ENCODE results near the gene TUBG1.
"Not testable (repeated sequence)": the region's sequence is repeated elsewhere in the genome, so short reads cannot be mapped to it uniquely, and the experiment has no call there.

The TUBG1 gene

DNA sequence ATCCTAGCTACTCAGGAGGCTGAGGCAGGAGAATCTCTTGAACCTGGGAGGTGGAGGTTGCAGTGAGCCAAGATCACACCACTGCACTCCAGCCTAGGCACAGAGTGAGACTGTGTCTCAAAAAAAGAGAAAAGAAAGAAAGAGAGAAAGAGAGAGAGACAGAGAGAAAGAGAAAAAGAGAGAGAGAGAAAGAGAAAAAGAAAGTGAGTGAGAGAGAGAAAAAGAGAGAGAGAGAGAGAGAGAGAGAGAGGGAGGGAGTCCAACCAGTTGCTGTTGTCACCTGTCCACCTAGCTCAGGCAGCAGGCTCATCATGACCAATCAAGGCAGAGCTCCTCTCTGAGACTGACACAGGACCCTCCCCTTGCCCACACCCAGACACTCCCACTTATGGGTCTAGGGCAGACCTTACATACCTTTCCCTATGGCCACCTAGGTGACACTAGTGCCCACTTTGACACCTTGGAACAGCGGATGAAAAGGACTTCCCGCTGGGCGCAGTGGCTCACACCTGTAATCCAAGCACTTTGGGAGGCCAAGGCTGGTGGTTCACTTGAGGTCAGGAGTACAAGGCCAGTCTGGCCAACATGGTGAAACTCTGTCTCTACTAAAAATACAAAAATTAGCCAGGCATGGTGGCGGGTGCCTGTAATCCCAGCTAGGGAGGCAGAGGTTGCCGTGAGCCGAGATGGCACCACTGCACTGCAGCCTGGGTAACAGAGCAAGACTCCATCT is 17.7 kb downstream of the TUBG1 start:
- DNase-seq: not testable (repeated sequence)

DNA sequence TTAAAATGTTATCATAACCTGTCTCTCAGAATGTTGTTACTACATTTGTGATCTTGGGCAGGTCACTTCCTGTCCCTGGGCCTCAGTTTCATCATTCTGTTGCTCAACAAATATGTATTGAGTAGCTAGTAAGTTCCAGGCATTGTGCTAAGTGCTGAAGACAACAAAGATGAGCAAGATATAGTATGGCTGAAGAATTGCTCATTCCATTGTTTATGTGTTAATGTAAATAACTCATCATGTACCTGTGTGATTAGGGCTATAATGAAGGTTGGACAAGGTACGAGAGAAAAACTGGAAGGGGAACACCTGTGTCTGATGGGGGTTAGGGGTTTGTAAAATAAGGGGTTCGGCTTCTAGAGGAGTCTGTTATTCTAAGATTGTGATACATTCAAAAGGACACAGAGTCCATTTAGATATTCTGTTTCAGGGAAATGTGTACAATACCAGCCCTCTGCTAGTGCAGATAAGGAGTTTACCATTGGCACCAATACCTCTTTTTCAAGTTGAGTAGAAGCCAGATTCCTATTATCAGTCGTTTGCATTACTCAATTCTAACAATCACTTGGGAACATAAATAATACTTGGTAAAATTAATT is 20.0 kb downstream of the TUBG1 start:
- no peak for DNase-seq

DNA sequence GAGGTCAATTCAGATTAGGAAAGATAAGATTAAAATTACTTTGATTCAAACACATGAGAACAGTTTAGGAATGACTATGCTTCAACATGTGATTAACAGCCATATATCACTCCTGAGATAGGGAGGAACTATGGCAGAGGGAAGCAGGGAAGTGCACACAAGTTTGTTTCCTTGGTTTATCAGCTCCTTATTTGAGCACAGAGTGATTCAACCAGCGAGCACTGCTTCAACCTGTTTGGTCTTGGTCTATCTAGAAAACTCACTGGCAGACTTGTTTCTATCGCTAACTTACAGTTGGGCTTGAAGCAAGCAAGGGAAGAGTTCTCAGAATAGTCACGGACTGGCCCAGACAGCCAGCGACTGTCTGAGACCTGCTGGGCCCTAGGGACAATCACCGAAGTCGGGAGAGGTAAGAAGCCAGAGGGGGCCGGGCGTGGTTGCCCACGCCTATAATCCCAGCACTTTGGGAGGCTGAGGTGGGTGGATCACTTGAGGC is 23.5 kb downstream of the TUBG1 start:
- DNase-seq: no peak

- no peak for DNase-seq
These were observed 30.1 kb downstream of the TUBG1 start for GRCh38 chr17:42639525-42640113.

- DNase-seq: no peak
These were observed 30.6 kb downstream of the TUBG1 start for GRCh38 chr17:42640121-42640520.

GRCh38 chr17:42642336-42642735 is 32.9 kb downstream of the TUBG1 start:
- peak; percentile 55 to 73 for DNase-seq

DNA sequence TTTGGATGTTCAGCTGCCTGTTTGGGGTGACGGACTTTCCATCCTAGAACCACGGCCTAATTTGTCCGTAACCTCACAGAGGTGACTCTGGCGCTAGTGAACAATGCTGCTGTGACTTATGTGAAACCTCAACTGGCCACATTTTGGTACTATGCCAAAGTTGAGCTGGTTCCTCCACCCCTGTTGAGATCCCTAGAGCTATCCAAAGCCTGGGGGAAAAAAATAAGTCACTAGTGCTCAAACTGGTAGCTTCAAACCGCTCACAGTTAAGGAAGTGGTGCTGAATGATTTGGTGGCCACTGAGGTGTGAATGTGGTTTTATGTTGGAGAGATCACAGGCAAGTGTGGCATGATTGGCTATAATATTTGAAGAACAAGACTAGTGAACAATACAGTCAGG is 38.3 kb downstream of the TUBG1 start:
- DNase-seq: no peak

DNA sequence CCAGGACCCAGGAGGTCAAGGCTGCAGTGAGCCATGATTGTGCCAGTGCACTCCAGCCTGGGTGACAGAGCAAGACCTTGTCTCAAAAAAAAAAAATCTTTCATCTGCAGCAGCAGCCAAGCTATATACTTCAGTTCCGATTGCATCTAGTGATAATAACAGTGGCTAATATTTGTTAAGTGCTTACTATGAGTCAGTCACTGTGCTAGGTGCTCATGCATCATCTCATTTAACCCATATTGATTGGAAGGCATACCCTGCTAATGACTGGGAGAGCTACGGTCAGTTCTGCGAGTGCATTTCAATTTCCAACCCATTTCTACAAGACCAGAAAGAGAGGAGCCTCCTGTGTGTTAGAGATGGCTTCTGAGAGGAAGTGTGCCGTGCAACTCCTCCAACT is 41.9 kb downstream of the TUBG1 start:
- DNase-seq: no peak

DNA sequence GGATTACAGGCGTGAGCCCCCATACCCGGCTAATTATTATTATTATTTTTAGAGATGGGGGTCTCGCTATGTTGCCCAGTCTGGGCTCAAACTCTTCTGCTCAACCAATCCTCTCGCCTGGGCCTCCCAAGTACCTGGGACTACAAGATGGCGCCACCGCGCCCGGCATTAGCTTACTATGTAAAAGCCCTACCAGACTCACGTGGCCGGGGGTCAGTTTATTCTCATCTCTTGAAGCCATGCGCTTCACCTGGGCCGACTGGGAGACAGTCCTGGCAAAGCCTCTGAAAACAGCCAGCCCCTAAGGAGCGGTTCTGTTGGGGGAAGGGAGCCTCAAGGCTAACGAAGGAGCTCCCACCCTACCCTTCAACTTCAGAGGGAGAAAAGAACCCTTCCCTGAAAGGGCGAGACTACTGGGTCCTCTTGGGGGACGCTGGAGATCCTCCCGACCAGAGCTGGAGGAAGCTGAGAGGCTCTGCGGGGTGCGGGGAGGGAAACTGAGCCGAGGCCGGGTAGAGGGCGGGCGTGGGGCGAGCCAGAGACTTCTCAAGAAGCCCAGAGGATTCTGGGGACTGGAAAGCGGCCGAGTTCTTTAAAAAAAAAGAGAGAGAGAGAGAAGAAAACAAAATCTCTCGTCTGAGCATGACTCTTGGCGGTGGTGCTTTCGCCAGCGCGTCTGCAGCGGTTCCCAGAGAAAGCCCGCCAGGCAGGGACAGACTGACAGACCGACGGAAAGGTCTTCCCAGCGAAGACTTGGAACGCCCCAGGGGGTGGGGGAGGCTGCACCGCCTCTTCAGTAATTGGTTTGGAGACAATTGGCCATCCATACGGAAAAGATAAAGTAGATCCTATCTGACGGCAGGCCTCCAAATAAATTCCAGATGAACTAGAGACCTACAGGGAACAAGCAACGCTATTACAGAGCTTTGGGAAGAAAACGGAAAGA is 44.0 kb downstream of the TUBG1 start:
- no peak for DNase-seq

- no peak for DNase-seq
These were observed 46.0 kb downstream of the TUBG1 start for GRCh38 chr17:42655528-42655927.

GRCh38 chr17:42657824-42658588 is 48.5 kb downstream of the TUBG1 start:
- DNase-seq: no peak

- peak; percentile 93 to 98 for DNase-seq
These were observed 49.8 kb downstream of the TUBG1 start, which contains the start of gene TUBG2 for GRCh38 chr17:42659079-42659931. TSS of gene TUBG2 (plus strand) at chr17:42659284. CDS start at chr17:42659504, 220 bp downstream.

- DNase-seq: not testable (repeated sequence)
These were observed 50.4 kb downstream of the TUBG1 start for GRCh38 chr17:42659932-42660274.

- no peak for DNase-seq
These were observed 51.3 kb downstream of the TUBG1 start for GRCh38 chr17:42660692-42661345.
